GM12878 (cell line): ENCODE data around the gene DBX2. TPM values are rescaled to one million over a fixed set of nuclear protein-coding genes. Genes with fewer than 3 reads are reported as not detected.
"Not testable (repeated sequence)": the region's sequence is repeated elsewhere in the genome, so short reads cannot be mapped to it uniquely, and the experiment has no call there.

ENCODE experiments used
- ATAC-seq: fragments of 200-7000 bp; cut with Tn5 transposase; 3 replicates; pipeline ENCODE4 v1.9.1; 2020; ENCODE audit warnings: mild to moderate bottlenecking, moderate library complexity
- BruUV-seq: library from RNA; stranded (reverse); fragments of 400-500 nt; replicated peaks from 2 replicates; lab custom pipeline; 2021; lab: Mats Ljungman, UMichigan
- CTCF ChIA-PET: fragments of 300-600 bp; sonication (Branson Sonifier 250); formaldehyde crosslinking; extraction: SDS; loops from one replicate; lab custom pipeline; 2021; ENCODE audit warnings: inconsistent platforms; lab: Yijun Ruan, JAX
- POLR2A ChIA-PET: fragments of 350-600 bp; formaldehyde crosslinking; extraction: SDS; loops from one replicate; lab custom pipeline; 2021; ENCODE audit warnings: inconsistent platforms; lab: Charles Lee
- RAD21 ChIA-PET: fragments of 300-600 bp; sonication (Branson Sonifier 250); formaldehyde crosslinking; loops from one replicate; lab custom pipeline; 2023; ENCODE audit warnings: antibody characterized with exemption; ENCODE audit not compliant: unreplicated experiment; lab: Charles Lee
- SMC1A ChIA-PET: fragments of 300-600 bp; sonication (Branson Sonifier 250); formaldehyde crosslinking; loops from one replicate; lab custom pipeline; 2023; ENCODE audit not compliant: unreplicated experiment, uncharacterized antibody; lab: Charles Lee
- DNase-seq: peaks from one replicate; pipeline ENCODE4 v3.0.0-alpha.2; 2011; ENCODE audit warnings: low read depth, low spot score
- FAIRE-seq: peaks from 3 replicates; lab custom pipeline; 2011; peaks lifted over from hg19 to GRCh38; lab: Jason Lieb, UNC
- H2AFZ ChIP-seq: 2 replicates; pipeline ENCODE4 v1.6.0; 2011; ENCODE audit warnings: low read depth, low read length, control low read depth; ENCODE audit not compliant: control insufficient read depth
- H3K27ac ChIP-seq: 2 replicates; pipeline ENCODE4 v1.5.1; 2011; ENCODE audit warnings: control low read depth; ENCODE audit not compliant: control insufficient read depth, insufficient read depth
- H3K27me3 ChIP-seq, 2 experiments: replicated peaks in 1 of 2; 2 replicates each; pipeline versions ENCODE4 v1.6.0 to v1.6.1; 2011; ENCODE audit warnings: low read length in 1 of 2; ENCODE audit not compliant: control insufficient read depth in 2 of 2, insufficient read depth in 2 of 2
- H3K36me3 ChIP-seq, 2 experiments: 2 replicates each; pipeline ENCODE4 v1.5.1; 2011; ENCODE audit warnings: low read length in 1 of 2; ENCODE audit not compliant: control insufficient read depth in 2 of 2, insufficient read depth in 2 of 2
- H3K4me1 ChIP-seq: 2 replicates; pipeline ENCODE4 v1.6.1; 2011; ENCODE audit warnings: mild to moderate bottlenecking, low read length, moderate library complexity, mixed read lengths; ENCODE audit not compliant: control insufficient read depth, insufficient read depth
- H3K4me2 ChIP-seq: 2 replicates; pipeline ENCODE4 v1.6.0; 2011; ENCODE audit warnings: control low read depth; ENCODE audit not compliant: control insufficient read depth, insufficient read depth
- H3K4me3 ChIP-seq: fragments of 200-600 bp; sonication (generic); 2 replicates; pipeline ENCODE4 v1.5.1; 2016
- H3K79me2 ChIP-seq: 2 replicates; pipeline ENCODE4 v1.6.0; 2011; ENCODE audit warnings: low read length; ENCODE audit not compliant: control insufficient read depth, insufficient read depth
- H3K9ac ChIP-seq: 2 replicates; pipeline ENCODE4 v1.8.0; 2011; ENCODE audit warnings: low read length, control low read depth, mixed read lengths; ENCODE audit not compliant: control insufficient read depth, insufficient read depth
- H3K9me3 ChIP-seq: replicated peaks from 3 replicates; pipeline ENCODE4 v1.5.1; 2011; ENCODE audit warnings: mild to moderate bottlenecking, low read length; ENCODE audit not compliant: control insufficient read depth, insufficient read depth
- H4K20me1 ChIP-seq: 2 replicates; pipeline ENCODE4 v1.6.0; 2011; ENCODE audit not compliant: control insufficient read depth, insufficient read depth
- ATF7 ChIP-seq: fragments of 450-650 bp; IDR thresholded peaks from 2 replicates; pipeline ENCODE4 v1.6.1; 2016; ENCODE audit warnings: low read depth, mild to moderate bottlenecking
- BCL11A ChIP-seq: IDR thresholded peaks from 2 replicates; pipeline ENCODE4 v1.6.1; 2011; ENCODE audit warnings: low read depth, low read length
- CHD4 ChIP-seq: fragments of 200-600 bp; sonication (generic); IDR thresholded peaks from 2 replicates; pipeline ENCODE4 v1.6.1; 2016; ENCODE audit warnings: mild to moderate bottlenecking
- EED ChIP-seq: sonication (generic); IDR thresholded peaks from 2 replicates; pipeline ENCODE4 v1.6.1; 2016; ENCODE audit warnings: antibody characterized with exemption, low read depth
- EGR1 ChIP-seq, 2 experiments: IDR thresholded peaks; 1 replicate in 1 of 2; 2 replicates in 1 of 2; pipeline ENCODE4 v1.6.1; 2011 to 2012; ENCODE audit warnings: low read depth in 2 of 2, low read length in 2 of 2, borderline replicate concordance in 1 of 2, mild to moderate bottlenecking in 1 of 2, moderate library complexity in 1 of 2
- EP300 ChIP-seq, 2 experiments: fragments of 150-350 bp in 1 of 2; IDR thresholded peaks; 2 replicates each; pipeline ENCODE4 v1.6.1; 2011 to 2012; ENCODE audit warnings: low read depth in 2 of 2, low read length in 2 of 2, borderline replicate concordance in 1 of 2, improper control_type of control experiment in 1 of 2, inconsistent platforms in 1 of 2; ENCODE audit not compliant: control insufficient read depth in 1 of 2
- NRF1 ChIP-seq: conservative IDR thresholded peaks from 2 replicates; pipeline ENCODE4 v1.6.1; 2011; ENCODE audit warnings: mild to moderate bottlenecking, low read depth, low read length, improper control_type of control experiment
- YY1 ChIP-seq: IDR thresholded peaks from 2 replicates; pipeline ENCODE4 v1.6.1; 2011; ENCODE audit warnings: low read depth, mild to moderate bottlenecking, low read length
- ZNF217 ChIP-seq: fragments of 450-650 bp; IDR thresholded peaks from 2 replicates; pipeline ENCODE4 v1.6.1; 2017; ENCODE audit warnings: antibody characterized with exemption, mild to moderate bottlenecking
- ZNF622 ChIP-seq: fragments of 450-650 bp; IDR thresholded peaks from 2 replicates; pipeline ENCODE4 v1.6.1; 2017; ENCODE audit warnings: mild to moderate bottlenecking, inconsistent platforms
- WGBS: methylation state at CpG from one replicate; pipeline ENCODE4 v1.1.6; 2016; ENCODE audit warnings: low lambda C conversion rate; ENCODE audit not compliant: insufficient replicate concordance, insufficient coverage; ENCODE audit errors: missing lambda C conversion rate; 5-methylcytosine and 5-hydroxymethylcytosine counted together
- in situ Hi-C: fragments of 300-500 bp; cut with MboI; formaldehyde crosslinking; loops from 9 replicates; pipeline ENCODE4 v1.14.3; 2018; ENCODE audit warnings: mixed read lengths
- intact Hi-C: fragments of 100-400 bp; cut with micrococcal nuclease; formaldehyde crosslinking; loops from one replicate; pipeline ENCODE4 v1.14.2; 2022; ENCODE audit not compliant: unreplicated experiment
- polyA plus RNA-seq, 11 experiments: library from polyadenylated mRNA; depleted of rRNA in 4 of 11; unstranded in 6 of 11; stranded (reverse) in 5 of 11; fragments of >200 nt; fragmentation: Nextera tagmentation in 4 of 11; fragmentation: Illumina TruSeq in 1 of 11; extraction: Ambion mirVana in 4 of 11; extraction: Trizol in 1 of 11; gene quantifications; 1 replicate in 1 of 11; 2 replicates in 10 of 11; pipeline versions ENCODE4 v1.2.1 to v1.2.3, GENCODE V29; 2011 to 2016; ENCODE audit warnings: inconsistent platforms in 2 of 11, missing spikeins in 2 of 11, low read depth in 1 of 11
- total RNA-seq, 4 experiments: library from RNA; depleted of rRNA in 3 of 4; stranded (reverse); fragments of >200 nt in 3 of 4; fragmentation: Illumina TruSeq in 1 of 4; extraction: Trizol in 1 of 4; gene quantifications; 2 replicates each; pipeline versions ENCODE4 v1.2.1 to v1.2.3, GENCODE V29; 2013 to 2021
- TF ChIP-seq, protein P1 (sequence below): fragments of 450-650 bp; IDR thresholded peaks from 2 replicates; pipeline ENCODE4 v1.6.1; 2017; ENCODE audit warnings: mild to moderate bottlenecking
- TF ChIP-seq, protein P2 (sequence below): fragments of 450-650 bp; IDR thresholded peaks from 2 replicates; pipeline ENCODE4 v1.6.1; 2017; ENCODE audit warnings: antibody characterized with exemption, mild to moderate bottlenecking, moderate library complexity
- TF ChIP-seq, protein P3 (sequence below): fragments of 450-650 bp; IDR thresholded peaks from 2 replicates; pipeline ENCODE4 v1.6.1; 2016; ENCODE audit warnings: mild to moderate bottlenecking

The DBX2 gene
- total and polyA plus RNA-seq, 10 of the 15 experiments (the other 5 are each of a cell fraction or from before 2014, with no cell fraction given) = not detected

DNA sequence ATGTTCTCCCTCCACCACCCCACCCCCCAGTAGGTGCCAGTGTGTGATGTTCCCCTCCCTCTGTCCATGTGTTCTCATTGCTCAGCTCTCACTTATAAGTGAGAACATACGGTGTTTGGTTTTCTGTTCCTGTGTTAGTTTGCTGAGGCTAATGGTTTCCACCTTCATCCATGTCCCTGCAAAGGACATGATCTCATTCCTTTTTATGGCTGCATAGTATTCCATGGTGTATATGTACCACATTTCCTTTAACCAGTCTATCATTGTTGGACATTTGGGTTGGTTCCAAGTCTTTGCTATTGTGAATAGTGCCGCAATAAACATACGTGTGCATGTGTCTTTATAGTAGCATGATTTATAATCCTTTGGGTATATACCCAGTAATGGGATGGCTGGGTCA is 33.3 kb upstream of the DBX2 start:
- WGBS = 82% methylated on average over 3 of the region's 3 CpGs
- H3K4me3 ChIP-seq, ATAC-seq, H3K36me3 ChIP-seq, in situ Hi-C loops, H3K4me1 ChIP-seq, H4K20me1 ChIP-seq, SMC1A ChIA-PET, RAD21 ChIA-PET, H3K9ac ChIP-seq, H3K9me3 ChIP-seq, POLR2A ChIA-PET, H3K27ac ChIP-seq, CTCF ChIA-PET, intact Hi-C loops, DNase-seq, H2AFZ ChIP-seq, H3K27me3 ChIP-seq, H3K4me2 ChIP-seq, FAIRE-seq, H3K79me2 ChIP-seq, BruUV-seq: not testable (repeated sequence)

DNA sequence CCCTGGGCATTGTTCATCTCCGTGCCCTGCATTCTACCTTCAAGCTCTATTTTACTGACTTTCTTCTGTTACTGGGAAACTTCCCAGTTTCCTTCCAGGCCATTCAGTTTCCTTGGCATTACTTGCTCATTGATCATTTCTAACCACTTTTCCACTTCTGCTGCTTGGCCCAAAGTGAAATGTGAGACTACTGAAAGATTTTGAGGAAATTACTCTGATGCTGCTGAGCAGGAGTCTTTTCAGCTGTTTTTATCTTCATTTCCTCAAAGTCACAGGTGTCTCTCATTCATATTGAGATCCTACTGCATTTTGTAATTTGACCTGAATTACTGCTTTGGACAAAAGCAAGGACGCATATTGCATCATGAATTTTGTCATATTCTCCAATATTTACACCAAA is 26.4 kb upstream of the DBX2 start:
- ChIA-PET POLR2A (no interaction called here), SMC1A (no interaction called here), CTCF (no interaction called here), RAD21 (no interaction called here)
- Histone ChIP-seq H3K36me3 (no peaks in the 10 kb centered on the region), H3K79me2 (no peaks in the 10 kb centered on the region), H3K4me1 (no peaks in the 10 kb centered on the region), H3K9ac (no peak overlapping the region), H3K4me2 (no peak overlapping the region), H3K9me3 (no peaks in the 10 kb centered on the region), H2AFZ (no peak overlapping the region), H4K20me1 (no peaks in the 10 kb centered on the region), H3K27ac (no peak overlapping the region), H3K27me3 (no peaks in the 10 kb centered on the region; a peak in 3 of 4 replicates), H3K4me3 (no peak overlapping the region)
- in situ Hi-C loops (no loop called here), intact Hi-C loops (no loop called here)
- DNase-seq (no peak), ATAC-seq (no peak), FAIRE-seq (no peak)
- BruUV-seq = no TSS peak
- WGBS = 3% methylated on average over 2 of the region's 2 CpGs
- no peak for TF ChIP-seq EP300 (IDR thresholded peaks at IDR 0.05; ENCODE audit: borderline replicate concordance in 1 of 2, control insufficient read depth in 1 of 2, low read depth in 2 of 2, low read length in 2 of 2)
- TF ChIP-seq YY1 = no peak
- TF ChIP-seq CHD4 = no peak
- no peak for TF ChIP-seq EED
- no peak for TF ChIP-seq ZNF217
- TF ChIP-seq, protein P1, sequence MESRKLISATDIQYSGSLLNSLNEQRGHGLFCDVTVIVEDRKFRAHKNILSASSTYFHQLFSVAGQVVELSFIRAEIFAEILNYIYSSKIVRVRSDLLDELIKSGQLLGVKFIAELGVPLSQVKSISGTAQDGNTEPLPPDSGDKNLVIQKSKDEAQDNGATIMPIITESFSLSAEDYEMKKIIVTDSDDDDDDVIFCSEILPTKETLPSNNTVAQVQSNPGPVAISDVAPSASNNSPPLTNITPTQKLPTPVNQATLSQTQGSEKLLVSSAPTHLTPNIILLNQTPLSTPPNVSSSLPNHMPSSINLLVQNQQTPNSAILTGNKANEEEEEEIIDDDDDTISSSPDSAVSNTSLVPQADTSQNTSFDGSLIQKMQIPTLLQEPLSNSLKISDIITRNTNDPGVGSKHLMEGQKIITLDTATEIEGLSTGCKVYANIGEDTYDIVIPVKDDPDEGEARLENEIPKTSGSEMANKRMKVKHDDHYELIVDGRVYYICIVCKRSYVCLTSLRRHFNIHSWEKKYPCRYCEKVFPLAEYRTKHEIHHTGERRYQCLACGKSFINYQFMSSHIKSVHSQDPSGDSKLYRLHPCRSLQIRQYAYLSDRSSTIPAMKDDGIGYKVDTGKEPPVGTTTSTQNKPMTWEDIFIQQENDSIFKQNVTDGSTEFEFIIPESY = no peak
- no peak for TF ChIP-seq ZNF622
- no peak for TF ChIP-seq EGR1 (IDR thresholded peaks at IDR 0.05; ENCODE audit: borderline replicate concordance in 1 of 2, low read depth in 2 of 2, low read length in 2 of 2)
- TF ChIP-seq, protein P2, sequence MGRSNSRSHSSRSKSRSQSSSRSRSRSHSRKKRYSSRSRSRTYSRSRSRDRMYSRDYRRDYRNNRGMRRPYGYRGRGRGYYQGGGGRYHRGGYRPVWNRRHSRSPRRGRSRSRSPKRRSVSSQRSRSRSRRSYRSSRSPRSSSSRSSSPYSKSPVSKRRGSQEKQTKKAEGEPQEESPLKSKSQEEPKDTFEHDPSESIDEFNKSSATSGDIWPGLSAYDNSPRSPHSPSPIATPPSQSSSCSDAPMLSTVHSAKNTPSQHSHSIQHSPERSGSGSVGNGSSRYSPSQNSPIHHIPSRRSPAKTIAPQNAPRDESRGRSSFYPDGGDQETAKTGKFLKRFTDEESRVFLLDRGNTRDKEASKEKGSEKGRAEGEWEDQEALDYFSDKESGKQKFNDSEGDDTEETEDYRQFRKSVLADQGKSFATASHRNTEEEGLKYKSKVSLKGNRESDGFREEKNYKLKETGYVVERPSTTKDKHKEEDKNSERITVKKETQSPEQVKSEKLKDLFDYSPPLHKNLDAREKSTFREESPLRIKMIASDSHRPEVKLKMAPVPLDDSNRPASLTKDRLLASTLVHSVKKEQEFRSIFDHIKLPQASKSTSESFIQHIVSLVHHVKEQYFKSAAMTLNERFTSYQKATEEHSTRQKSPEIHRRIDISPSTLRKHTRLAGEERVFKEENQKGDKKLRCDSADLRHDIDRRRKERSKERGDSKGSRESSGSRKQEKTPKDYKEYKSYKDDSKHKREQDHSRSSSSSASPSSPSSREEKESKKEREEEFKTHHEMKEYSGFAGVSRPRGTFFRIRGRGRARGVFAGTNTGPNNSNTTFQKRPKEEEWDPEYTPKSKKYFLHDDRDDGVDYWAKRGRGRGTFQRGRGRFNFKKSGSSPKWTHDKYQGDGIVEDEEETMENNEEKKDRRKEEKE = no peak
- TF ChIP-seq, protein P3, sequence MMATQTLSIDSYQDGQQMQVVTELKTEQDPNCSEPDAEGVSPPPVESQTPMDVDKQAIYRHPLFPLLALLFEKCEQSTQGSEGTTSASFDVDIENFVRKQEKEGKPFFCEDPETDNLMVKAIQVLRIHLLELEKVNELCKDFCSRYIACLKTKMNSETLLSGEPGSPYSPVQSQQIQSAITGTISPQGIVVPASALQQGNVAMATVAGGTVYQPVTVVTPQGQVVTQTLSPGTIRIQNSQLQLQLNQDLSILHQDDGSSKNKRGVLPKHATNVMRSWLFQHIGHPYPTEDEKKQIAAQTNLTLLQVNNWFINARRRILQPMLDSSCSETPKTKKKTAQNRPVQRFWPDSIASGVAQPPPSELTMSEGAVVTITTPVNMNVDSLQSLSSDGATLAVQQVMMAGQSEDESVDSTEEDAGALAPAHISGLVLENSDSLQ = no peak
- no peak for TF ChIP-seq BCL11A
- TF ChIP-seq NRF1 = no peak
- TF ChIP-seq ATF7 = no peak
